Effector memory CD4-positive, alpha-beta T cell (primary cell): ENCODE measurements around the gene HOXA2.

Experiments
- DNase-seq, 3 donors: peaks; one replicate each; pipeline ENCODE4 v3.0.0-alpha.2; 2020
- H3K27ac ChIP-seq: 2 replicates; pipeline ENCODE4 v1.7.0; 2013; ENCODE audit warnings: mild to moderate bottlenecking, low read length, moderate library complexity; ENCODE audit not compliant: insufficient read depth, poor library complexity, severe bottlenecking
- H3K27me3 ChIP-seq: replicated peaks from 2 replicates; pipeline ENCODE4 v1.7.0; 2013; ENCODE audit warnings: mild to moderate bottlenecking, low read length; ENCODE audit not compliant: insufficient read depth, control insufficient read depth, poor library complexity, severe bottlenecking
- H3K36me3 ChIP-seq: 2 replicates; pipeline ENCODE4 v1.7.0; 2013; ENCODE audit warnings: mild to moderate bottlenecking, low read length, moderate library complexity; ENCODE audit not compliant: control insufficient read depth, insufficient read depth
- H3K4me1 ChIP-seq: 2 replicates; pipeline ENCODE4 v1.7.0; 2013; ENCODE audit warnings: low read length, mild to moderate bottlenecking; ENCODE audit not compliant: control insufficient read depth, insufficient read depth, poor library complexity, severe bottlenecking
- H3K4me3 ChIP-seq: 2 replicates; pipeline ENCODE4 v1.7.0; 2013; ENCODE audit warnings: low read length, low read depth, mild to moderate bottlenecking; ENCODE audit not compliant: insufficient read depth, poor library complexity, severe bottlenecking
- H3K9me3 ChIP-seq: 2 replicates; pipeline ENCODE4 v1.7.0; 2013; ENCODE audit warnings: mild to moderate bottlenecking, low read length, moderate library complexity; ENCODE audit not compliant: control insufficient read depth

The HOXA2 gene

DNA sequence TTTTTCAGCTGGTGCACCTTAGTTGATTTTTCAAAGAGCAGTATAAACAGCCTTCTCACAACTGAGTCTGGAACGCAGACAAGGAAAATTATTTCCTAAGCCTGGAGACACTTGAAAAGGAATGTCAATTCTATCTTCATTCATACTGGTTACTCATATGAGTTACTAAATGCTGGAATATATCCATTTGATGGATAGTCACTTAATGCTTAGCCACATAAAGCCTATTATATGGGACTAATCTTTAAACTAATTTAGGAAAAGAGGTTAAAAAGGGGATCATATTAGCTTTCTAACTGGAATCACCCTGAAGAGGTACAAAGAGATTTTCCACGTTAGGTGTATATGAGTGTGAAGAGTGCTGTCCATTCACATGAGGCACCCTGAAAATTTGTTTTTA lies 29.7 kb upstream of the HOXA2 start:
- peaks cover 7% of the 10 kb centered on the region for H3K27me3 ChIP-seq
- no peaks in the 10 kb centered on the region for H3K36me3 ChIP-seq
- no peak overlapping the region for H3K4me3 ChIP-seq
- H3K9me3 ChIP-seq, result no peaks in the 10 kb centered on the region
- no peaks in the 10 kb centered on the region for H3K4me1 ChIP-seq
- no peak for DNase-seq
- no peak overlapping the region for H3K27ac ChIP-seq

DNA sequence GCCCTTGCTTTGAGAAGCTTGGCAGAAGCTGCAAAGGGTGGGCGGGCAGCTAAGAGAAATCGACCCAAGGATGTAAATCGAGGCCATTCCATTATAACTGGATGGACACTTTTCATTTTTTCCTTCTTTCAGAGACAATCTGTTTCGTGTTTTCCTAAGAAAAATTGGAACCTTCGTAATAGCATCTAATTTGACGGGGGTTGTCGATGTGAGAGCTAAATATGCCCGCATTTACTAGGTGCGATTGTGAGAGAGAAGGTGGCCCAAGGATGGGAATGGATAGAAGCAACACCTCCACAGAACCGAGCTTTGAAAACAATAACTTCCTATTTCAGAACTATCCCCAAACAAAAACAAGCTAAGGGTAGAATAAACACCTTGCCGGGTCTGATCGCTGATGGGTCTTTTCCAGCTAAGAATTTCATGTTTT lies 28.9 kb upstream of the HOXA2 start:
- H3K27ac ChIP-seq, result no peak overlapping the region
- H3K9me3 ChIP-seq, result no peaks in the 10 kb centered on the region
- H3K36me3 ChIP-seq, result no peaks in the 10 kb centered on the region
- H3K4me1 ChIP-seq, result no peaks in the 10 kb centered on the region
- peaks cover 6% of the 10 kb centered on the region for H3K27me3 ChIP-seq
- DNase-seq, result no peak
- H3K4me3 ChIP-seq, result peak overlapping the region; percentile 55

DNA sequence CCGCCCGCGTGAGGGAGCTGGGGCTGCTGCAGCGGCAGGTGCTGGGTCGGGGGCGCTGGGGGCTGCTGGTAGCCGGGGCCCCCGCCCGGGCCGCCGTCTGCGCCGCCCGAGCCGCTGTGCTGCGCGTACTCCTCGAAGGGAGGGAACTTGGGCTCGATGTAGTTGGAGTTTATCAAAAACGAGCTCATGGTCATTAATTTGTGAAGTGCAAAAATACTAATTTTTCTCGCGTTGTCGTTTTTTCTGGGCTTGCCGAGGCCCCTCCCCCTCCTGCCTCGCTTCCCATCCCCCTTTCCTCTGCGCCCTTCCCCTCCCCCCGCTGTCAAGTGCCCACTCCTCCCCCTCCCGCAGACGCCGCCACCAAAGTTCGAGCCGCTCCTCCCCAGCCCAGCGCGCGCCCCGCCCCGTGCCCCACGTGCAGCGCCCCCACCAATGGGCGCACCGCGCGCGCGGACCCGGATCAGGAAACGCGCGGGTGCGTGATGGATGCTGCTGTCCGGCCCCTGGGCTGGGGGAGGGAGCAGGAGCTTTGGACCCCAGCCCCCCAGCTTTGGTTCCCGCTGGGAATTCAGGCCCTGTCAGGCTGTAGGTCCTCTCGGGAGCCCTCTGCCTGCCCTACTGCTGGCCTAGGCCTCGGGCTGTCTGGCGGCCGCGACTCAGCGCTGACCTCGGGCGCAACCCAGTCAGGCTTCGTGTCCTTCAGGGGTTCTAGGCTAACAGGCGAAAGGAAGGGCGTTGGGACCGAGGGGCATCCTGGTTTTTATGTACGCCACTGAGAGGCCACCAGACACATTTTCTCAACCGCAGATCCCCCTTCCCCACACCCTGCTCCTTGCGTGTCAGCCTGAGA lies 28.3 kb upstream of the HOXA2 start, which contains the start of gene HOXA4:
TSS of gene HOXA4 (minus strand) at position 218 of the 850 bp plus-strand sequence. CDS start at position 194, 24 bp downstream.
- peaks cover 6% of the 10 kb centered on the region for H3K27me3 ChIP-seq
- no peaks in the 10 kb centered on the region for H3K36me3 ChIP-seq
- H3K4me3 ChIP-seq, result peak within 1 kb of the TSS; percentile 55
- peak; percentile 18 to 64 (median 42) for DNase-seq
- no peaks in the 10 kb centered on the region for H3K9me3 ChIP-seq
- no peak within 1 kb of the TSS for H3K27ac ChIP-seq
- H3K4me1 ChIP-seq, result no peaks in the 10 kb centered on the region

DNA sequence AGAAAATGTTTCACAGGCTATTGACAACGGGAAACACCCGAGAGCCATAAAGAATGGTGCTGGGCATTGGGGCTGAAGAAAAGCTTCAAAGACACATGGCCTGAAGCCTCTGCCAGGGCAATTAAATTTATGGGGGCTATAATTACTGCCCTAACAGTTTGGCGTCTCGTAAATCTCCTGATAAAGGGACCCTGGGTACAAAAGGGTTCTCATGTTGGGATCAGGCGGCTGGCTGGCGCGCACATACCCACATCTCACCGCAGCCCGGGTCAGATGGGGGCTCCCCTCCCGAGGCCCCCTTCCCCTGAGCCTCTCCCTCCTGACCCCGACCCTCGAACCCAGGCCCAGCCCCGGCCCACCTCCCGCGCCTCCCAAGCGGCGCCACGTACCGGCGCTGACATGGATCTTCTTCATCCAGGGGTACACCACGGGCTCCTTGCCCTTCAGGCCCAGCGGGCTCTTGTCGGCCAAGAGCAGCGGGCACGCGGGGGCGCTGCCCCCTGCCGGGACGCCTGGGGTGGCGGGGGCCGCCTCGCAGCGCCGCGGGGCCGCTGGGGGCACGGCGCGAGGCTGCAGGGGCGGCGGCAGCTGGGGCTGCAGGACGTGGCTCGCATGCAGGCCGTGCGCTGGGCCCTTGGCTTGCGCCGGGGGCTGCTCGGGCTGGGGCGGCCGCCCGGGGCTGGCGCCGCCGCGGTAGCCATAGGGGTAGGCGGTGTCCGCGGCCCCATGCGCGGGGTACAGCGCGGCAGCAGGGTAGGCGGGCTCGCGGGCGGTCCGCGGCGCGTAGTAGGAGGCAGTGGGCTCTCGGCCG lies 27.5 kb upstream of the HOXA2 start:
- Histone ChIP-seq H3K4me1 (no peaks in the 10 kb centered on the region), H3K36me3 (no peaks in the 10 kb centered on the region), H3K27me3 (peaks cover 6% of the 10 kb centered on the region), H3K4me3 (no peak overlapping the region), H3K9me3 (no peaks in the 10 kb centered on the region), H3K27ac (no peak overlapping the region)
- no peak for DNase-seq

DNA sequence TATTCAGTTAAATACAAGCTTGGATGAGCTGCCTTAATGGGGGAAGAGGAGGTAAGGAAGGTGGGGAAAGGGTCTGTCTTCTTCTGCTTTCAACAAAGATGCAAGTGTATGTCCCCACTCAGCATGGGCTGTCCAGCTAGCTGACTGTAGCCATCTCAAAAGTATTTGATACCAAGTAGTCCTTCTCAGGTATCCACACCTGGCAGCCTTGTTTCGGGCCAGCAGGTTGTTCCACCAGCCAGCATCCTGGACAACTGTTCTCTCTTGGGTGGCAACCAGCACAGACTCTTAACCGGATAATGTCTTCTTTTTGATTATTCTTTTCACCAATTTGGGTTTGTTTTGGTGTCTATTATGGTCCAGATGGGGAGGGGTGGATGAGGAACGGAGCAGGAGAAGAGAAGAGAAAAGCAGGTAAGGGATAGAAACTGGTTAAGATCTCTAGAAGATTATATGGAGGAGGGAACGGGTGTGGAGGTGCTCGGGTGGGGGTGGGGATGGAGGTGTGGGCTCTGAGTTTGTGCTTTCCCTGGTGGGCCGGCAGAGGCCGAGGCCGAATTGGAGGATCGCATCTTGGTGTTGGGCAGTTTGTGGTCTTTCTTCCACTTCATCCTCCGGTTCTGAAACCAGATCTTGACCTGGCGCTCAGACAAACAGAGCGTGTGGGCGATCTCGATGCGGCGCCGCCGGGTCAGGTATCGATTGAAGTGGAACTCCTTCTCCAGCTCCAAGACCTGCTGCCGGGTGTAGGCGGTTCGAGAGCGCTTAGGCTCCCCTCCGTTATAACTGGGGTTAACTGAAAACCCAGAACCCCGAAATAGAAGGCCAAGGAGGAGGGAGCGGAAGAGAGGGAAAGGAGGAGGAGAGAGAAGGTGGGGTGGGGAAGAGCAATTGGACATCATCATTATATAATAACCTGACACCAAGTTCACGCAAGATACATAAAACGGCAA lies 26.6 kb upstream of the HOXA2 start:
- peaks cover 6% of the 10 kb centered on the region for H3K27me3 ChIP-seq
- H3K4me3 ChIP-seq, result no peak overlapping the region

DNA sequence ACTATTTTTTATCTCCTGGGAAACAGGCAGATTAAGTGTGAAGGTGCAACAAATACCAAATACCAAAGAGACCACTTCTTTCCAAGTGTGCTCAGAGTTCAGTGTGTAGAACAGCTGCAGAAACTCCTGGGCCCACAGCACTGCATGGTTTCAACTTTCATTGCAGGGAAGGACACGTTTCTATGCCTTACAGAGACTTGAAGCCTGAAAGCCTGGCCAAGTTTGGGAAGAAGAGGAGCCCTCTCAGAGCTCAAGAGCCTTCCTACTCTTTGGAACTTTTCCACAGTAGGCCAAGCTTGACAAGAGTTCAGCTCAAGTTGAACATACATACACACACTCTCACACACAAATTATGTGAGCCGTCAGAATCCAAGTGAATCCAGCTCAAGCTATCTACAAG lies 25.6 kb upstream of the HOXA2 start:
- no peak overlapping the region for H3K27ac ChIP-seq
- H3K27me3 ChIP-seq, result peaks cover 6% of the 10 kb centered on the region
- no peak for DNase-seq
- H3K9me3 ChIP-seq, result no peaks in the 10 kb centered on the region
- no peaks in the 10 kb centered on the region for H3K36me3 ChIP-seq
- no peaks in the 10 kb centered on the region for H3K4me1 ChIP-seq
- H3K4me3 ChIP-seq, result no peak overlapping the region

More for the DNA sequence above, 26.6 kb upstream of the HOXA2 start:
- DNase-seq, result no peak
- Histone ChIP-seq H3K9me3 (no peaks in the 10 kb centered on the region), H3K36me3 (no peaks in the 10 kb centered on the region), H3K27ac (no peak overlapping the region), H3K4me1 (no peaks in the 10 kb centered on the region)

DNA sequence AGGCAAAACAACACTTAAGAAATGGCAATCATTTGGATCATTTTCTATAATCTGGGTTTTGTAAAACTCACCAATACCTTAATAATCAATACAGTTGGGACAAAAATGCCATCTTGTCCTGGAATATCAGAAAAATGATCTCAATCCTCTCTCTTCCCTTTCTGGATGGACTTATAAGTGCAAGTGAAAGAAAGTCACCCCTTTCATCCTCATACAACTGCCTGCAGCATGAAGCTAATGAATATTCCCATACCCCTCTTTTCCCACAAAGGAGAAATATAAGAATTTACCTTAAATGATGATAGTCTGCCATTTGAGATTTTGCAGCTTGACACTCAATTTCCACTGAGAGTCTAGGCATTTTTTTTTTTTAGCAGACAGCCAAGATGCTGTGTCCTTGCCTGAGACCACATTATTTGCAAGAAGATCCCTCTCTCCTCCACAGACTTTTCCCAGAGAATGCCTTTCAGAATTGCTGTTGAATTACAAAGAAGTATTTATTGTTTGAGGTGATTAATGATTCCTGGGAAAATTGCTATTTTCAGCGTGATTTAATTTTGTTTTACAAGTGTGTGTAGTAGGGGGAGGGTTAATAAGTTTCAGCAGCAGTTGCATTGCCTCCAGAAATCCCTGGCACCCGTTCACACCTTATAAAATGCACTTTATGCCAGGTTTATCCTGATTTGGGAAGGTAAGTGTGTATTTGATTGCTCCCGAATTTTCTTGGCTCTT lies 24.3 kb upstream of the HOXA2 start:
- Histone ChIP-seq H3K4me1 (no peaks in the 10 kb centered on the region), H3K4me3 (no peak overlapping the region), H3K9me3 (no peaks in the 10 kb centered on the region), H3K27me3 (peaks cover 6% of the 10 kb centered on the region), H3K27ac (no peak overlapping the region), H3K36me3 (no peaks in the 10 kb centered on the region)
- DNase-seq, result no peak

DNA sequence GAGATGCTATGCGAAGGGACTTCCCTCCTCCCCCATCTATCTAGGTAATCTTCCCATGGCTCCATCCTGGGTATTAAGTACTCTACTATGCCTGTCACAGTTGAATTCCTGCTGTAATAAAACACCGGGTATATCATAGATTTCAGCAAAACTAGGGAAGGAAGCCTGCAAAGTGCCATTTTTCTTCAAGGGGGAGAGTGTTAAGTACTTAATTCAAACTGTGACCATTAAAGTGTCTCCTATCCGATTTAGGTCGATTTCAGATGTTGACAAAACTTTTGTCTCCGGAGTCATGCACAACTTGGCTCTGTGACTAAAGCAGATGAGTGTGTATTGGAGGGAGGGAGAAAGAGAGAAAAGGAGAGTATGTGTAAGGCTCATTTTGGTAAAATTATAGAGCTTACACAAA lies 23.5 kb upstream of the HOXA2 start:
- Histone ChIP-seq H3K27me3 (peaks cover 6% of the 10 kb centered on the region), H3K9me3 (no peaks in the 10 kb centered on the region), H3K36me3 (no peaks in the 10 kb centered on the region), H3K4me1 (no peaks in the 10 kb centered on the region), H3K27ac (no peak overlapping the region), H3K4me3 (no peak overlapping the region)
- DNase-seq, result no peak
